ENCODE data around the gene FRY. TPM values are rescaled to one million over a fixed set of nuclear protein-coding genes. Genes with fewer than 3 reads are reported as not detected.

Gene FRY
- total and polyA plus RNA-seq, 10 of the 15 experiments (the other 5 are each of a cell fraction or from before 2014, with no cell fraction given) = 0.18 to 1.4 (median 0.30) TPM

DNA sequence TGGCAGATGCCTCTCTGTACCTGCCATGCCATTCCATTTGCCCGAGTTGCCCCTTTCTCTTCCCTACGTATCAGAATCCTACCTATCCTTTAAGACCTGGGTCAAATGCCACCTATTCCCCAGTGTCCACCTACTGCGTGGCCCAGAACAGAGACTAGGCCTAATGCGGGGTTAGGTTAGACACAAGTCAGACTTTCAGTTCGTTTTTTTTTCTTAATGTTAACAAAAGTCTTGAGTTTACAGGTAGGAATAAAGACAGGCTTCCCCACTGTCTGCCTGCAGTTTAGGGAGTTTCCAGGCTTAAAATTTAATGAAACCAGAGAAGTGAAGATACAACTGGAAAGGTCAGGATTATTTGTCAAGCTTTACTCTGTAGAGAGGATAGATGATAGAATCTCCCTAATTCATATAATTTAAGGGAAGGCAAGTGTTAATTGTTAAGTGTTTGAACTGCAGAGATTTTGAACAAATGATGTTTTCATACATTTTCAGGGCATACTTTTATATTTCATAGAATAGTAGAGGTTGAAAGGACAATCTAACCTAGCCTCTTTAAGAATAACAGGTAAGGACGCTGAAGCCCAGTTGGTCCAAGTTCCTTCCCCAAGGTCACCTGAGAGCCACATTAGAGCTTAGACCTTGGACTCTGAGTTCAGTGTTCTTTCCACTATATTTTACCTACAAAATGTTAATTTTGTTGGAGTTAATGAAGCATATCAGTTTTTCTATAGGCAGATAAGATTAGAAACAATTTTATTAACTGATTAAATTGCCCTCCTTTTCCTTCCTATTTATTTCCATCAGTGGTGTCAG is 35.8 kb downstream of the FRY start:
- CTCF ChIA-PET = no interaction called here
- DNase-seq (ENCODE audit: low read depth, low spot score) = no peak
- POLR2A ChIA-PET = no interaction called here
- no peak overlapping the region for H2AFZ ChIP-seq (ENCODE audit: control insufficient read depth, low read depth, low read length)
- H3K27me3 ChIP-seq (replicated peaks in 1 of 2; ENCODE audit: control insufficient read depth in 2 of 2, insufficient read depth in 2 of 2, low read length in 1 of 2) = no peaks in the 10 kb centered on the region
- WGBS (ENCODE audit: insufficient coverage, insufficient replicate concordance, low lambda C conversion rate, missing lambda C conversion rate) = 47% methylated on average over 6 of the region's 6 CpGs
- no peaks in the 10 kb centered on the region for H3K4me1 ChIP-seq (ENCODE audit: control insufficient read depth, insufficient read depth, low read length)
- no peak for FAIRE-seq
- no peak overlapping the region for H3K4me2 ChIP-seq (ENCODE audit: control insufficient read depth, insufficient read depth)
- no peak overlapping the region for H3K9ac ChIP-seq (ENCODE audit: control insufficient read depth, insufficient read depth, low read length)
- H3K27ac ChIP-seq (ENCODE audit: control insufficient read depth, insufficient read depth) = no peak overlapping the region
- SMC1A ChIA-PET (ENCODE audit: uncharacterized antibody, unreplicated experiment) = no interaction called here
- RAD21 ChIA-PET (ENCODE audit: unreplicated experiment) = no interaction called here
- no peak overlapping the region for H3K4me3 ChIP-seq
- no TSS peak for BruUV-seq (replicated peaks)
- H3K79me2 ChIP-seq (ENCODE audit: control insufficient read depth, insufficient read depth, low read length) = no peaks in the 10 kb centered on the region
- H3K36me3 ChIP-seq (ENCODE audit: control insufficient read depth in 2 of 2, insufficient read depth in 2 of 2, low read length in 1 of 2) = no peaks in the 10 kb centered on the region
- TF ChIP-seq, protein P1, sequence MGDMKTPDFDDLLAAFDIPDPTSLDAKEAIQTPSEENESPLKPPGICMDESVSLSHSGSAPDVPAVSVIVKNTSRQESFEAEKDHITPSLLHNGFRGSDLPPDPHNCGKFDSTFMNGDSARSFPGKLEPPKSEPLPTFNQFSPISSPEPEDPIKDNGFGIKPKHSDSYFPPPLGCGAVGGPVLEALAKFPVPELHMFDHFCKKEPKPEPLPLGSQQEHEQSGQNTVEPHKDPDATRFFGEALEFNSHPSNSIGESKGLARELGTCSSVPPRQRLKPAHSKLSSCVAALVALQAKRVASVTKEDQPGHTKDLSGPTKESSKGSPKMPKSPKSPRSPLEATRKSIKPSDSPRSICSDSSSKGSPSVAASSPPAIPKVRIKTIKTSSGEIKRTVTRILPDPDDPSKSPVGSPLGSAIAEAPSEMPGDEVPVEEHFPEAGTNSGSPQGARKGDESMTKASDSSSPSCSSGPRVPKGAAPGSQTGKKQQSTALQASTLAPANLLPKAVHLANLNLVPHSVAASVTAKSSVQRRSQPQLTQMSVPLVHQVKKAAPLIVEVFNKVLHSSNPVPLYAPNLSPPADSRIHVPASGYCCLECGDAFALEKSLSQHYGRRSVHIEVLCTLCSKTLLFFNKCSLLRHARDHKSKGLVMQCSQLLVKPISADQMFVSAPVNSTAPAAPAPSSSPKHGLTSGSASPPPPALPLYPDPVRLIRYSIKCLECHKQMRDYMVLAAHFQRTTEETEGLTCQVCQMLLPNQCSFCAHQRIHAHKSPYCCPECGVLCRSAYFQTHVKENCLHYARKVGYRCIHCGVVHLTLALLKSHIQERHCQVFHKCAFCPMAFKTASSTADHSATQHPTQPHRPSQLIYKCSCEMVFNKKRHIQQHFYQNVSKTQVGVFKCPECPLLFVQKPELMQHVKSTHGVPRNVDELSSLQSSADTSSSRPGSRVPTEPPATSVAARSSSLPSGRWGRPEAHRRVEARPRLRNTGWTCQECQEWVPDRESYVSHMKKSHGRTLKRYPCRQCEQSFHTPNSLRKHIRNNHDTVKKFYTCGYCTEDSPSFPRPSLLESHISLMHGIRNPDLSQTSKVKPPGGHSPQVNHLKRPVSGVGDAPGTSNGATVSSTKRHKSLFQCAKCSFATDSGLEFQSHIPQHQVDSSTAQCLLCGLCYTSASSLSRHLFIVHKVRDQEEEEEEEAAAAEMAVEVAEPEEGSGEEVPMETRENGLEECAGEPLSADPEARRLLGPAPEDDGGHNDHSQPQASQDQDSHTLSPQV (IDR thresholded peaks at IDR 0.05) = no peak
- TF ChIP-seq, protein P2, sequence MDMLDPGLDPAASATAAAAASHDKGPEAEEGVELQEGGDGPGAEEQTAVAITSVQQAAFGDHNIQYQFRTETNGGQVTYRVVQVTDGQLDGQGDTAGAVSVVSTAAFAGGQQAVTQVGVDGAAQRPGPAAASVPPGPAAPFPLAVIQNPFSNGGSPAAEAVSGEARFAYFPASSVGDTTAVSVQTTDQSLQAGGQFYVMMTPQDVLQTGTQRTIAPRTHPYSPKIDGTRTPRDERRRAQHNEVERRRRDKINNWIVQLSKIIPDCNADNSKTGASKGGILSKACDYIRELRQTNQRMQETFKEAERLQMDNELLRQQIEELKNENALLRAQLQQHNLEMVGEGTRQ (IDR thresholded peaks at IDR 0.05; ENCODE audit: borderline replicate concordance, low read depth, low read length) = no peak
- no peak for TF ChIP-seq IRF4 (IDR thresholded peaks at IDR 0.05; ENCODE audit: low read depth, low read length)
- no peak for TF ChIP-seq RUNX3 (IDR thresholded peaks at IDR 0.05; ENCODE audit: low read length)
- no peak for TF ChIP-seq EP300 (IDR thresholded peaks at IDR 0.05; ENCODE audit: borderline replicate concordance in 1 of 2, control insufficient read depth in 1 of 2, low read depth in 2 of 2, low read length in 2 of 2)
- TF ChIP-seq CEBPB (IDR thresholded peaks at IDR 0.05; ENCODE audit: borderline replicate concordance in 1 of 2, low read depth in 2 of 2, low read length in 2 of 2) = no peak
- TF ChIP-seq RAD21 (IDR thresholded peaks at IDR 0.05; ENCODE audit: insufficient read depth, low read depth, low read length) = no peak
- TF ChIP-seq JUND (IDR thresholded peaks at IDR 0.05; ENCODE audit: low read depth, low read length) = no peak
- ATAC-seq = peak; percentile 18; the same call in 1 of the 3 replicates
- H3K9me3 ChIP-seq (replicated peaks; ENCODE audit: control insufficient read depth, insufficient read depth, low read length) = no peaks in the 10 kb centered on the region
- intact Hi-C loops (cut with micrococcal nuclease; ENCODE audit: unreplicated experiment) (no loop called here), in situ Hi-C loops (cut with MboI) (no loop called here)
- H4K20me1 ChIP-seq (ENCODE audit: control insufficient read depth, insufficient read depth) = no peaks in the 10 kb centered on the region
